NCI-H128 (cell line): ENCODE data around the gene RBM19.

ENCODE experiments used
- DNase-seq: peaks from one replicate; lab custom pipeline; 2025; ENCODE audit not compliant: unreplicated experiment; lab: John Stamatoyannopoulos, UW

The RBM19 gene

GRCh38 chr12:113888435-113888834 is 77.7 kb downstream of the RBM19 start:
- no peak for DNase-seq

DNA sequence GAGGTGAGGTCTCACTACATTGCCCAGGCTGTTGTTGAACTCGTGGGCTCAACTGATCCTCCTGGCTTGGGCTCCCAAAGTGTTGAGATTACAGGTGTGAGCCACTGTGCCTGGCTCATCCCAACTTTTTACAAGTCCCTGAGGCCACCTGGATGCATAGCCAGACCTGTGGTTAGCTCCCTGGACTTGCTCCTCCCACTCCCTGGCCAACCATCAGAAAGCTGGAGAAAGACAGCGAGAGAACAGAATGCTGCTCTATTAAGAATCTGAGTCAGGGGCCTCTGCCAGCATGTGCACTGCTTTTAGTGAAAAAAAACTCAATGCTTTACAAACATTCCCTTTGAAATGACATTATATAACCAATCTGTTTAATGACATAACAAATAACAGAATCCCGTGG is 78.2 kb downstream of the RBM19 start:
- no peak for DNase-seq

DNA sequence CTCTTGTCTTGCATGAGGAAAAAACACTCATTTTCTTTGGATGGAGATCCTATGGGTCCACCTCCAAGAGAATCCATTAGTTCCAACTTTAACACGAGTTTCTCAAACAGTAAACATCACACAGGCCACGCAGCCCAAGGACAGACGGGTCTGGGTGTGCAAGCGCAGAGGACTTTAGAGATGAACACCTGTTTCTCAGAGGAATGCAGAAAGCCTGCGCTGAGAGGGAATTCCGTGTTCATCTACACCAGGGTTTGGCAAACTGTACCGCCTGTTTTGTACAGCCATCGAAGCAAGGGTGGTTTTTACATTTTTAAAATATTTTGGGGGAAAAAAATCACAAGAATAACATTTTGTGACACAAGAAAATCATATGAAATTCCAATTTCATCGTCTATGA is 79.4 kb downstream of the RBM19 start:
- no peak for DNase-seq

- DNase-seq = no peak
Observed at GRCh38 chr12:113884392-113884791, 81.7 kb downstream of the RBM19 start.

GRCh38 chr12:113882690-113883089 is 83.4 kb downstream of the RBM19 start:
- DNase-seq = no peak

DNA sequence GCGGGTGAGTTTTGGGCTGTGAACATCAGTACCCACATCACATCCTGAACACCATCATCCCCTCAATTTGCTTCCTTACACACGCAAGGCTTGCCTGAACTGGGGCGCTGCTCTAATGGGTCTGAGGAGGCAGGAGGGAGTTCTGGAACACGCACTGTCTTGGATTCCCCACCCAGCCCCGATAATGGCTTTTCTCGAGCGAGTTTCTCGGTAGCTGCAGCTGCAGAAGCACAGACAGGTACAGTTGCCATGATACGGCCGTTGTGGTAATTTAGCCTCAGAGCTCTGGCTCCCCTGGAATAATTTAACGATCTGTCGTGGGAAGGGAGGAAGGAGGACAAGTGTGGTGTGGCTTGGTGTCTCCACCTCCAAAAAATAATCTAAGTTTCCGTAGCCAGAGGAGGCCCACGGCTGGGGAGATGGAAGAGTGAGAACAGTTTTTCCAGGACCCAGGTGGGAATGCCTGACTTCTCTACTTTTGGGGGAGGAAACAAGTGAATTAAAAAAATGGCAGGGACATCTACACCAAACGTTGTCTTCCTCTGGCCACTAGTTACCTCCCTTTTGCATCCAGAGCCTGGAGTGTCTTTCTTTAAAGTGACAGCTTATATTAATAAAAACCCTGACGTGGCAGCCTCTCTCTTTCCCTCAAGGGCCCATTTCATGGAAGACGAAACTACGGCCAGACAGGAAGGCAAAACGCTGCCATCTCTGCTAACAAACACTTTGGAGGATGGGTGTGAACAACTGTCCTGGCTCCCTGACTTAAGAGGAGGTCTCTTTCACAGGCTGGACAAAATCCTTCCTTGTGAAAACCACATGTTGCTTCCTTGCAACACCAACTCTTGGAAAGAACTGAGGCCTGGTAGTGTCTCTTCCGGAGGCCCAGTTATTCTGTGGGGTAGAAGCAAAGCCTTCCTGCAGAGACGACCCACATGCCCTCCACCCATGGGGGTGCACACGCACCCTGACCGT is 84.8 kb downstream of the RBM19 start:
- no peak for DNase-seq

DNA sequence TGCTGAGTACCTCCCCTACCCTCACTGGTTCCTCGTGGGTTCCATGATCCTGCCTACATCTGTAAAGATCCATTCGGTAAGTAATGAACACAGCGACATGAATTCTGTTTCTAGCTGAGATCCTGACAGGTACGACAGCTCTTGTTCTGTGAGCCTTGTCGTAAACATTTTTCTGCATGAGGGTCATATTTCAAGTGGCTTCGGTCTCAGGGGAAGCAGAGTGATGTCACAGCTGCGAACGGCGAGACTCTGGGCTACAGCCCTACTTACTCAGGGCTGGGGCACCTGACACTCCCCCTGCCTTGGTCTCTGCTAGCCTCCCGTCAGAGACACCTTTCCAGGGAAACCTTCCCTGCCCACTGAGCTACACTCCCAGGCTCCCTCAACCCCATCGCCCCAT is 85.8 kb downstream of the RBM19 start:
- peak; percentile 52 for DNase-seq

DNA sequence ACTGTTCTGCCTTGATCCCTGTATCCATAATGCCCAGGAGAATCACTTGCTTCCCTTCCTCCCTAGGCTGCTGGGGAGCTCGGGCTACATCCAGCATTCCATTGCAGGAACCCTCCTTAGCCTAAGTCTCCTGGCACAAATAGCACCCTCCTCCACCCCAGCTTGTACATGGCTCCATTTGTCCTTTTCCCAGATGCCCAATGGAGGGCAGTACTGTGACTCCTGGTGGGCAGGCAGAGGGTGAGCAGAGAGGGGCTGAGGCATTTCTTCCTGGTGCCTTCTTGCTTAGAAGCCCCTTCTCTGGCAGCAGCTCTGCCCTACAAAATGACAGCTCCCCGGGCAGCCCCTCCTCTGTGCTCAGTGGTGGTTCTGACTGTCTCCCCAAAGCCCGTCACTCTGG is 86.5 kb downstream of the RBM19 start:
- no peak for DNase-seq

DNA sequence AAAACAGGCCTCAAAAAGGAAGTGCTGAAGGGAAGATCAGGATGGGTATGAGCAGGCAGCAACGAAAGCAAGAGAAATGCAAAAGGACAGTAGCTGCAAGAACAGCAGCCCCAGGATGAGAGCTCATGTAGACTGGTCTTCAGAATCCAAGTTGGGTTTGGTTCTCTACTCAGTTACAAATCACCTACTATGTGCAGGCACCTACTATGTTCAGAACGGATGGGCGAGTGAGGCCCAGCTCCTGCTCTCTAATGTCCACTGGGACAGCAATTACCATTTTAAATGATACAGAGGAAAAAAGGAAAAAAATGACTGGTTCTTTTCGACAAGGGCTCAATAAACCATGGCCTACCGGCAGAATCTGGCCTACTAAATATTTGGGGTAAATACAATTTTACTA is 88.5 kb downstream of the RBM19 start:
- DNase-seq = no peak

GRCh38 chr12:113876160-113876559 is 90.0 kb downstream of the RBM19 start:
- no peak for DNase-seq

GRCh38 chr12:113875691-113876090 is 90.4 kb downstream of the RBM19 start:
- DNase-seq = no peak

- no peak for DNase-seq
Observed at GRCh38 chr12:113874999-113875561, 91.0 kb downstream of the RBM19 start.

DNA sequence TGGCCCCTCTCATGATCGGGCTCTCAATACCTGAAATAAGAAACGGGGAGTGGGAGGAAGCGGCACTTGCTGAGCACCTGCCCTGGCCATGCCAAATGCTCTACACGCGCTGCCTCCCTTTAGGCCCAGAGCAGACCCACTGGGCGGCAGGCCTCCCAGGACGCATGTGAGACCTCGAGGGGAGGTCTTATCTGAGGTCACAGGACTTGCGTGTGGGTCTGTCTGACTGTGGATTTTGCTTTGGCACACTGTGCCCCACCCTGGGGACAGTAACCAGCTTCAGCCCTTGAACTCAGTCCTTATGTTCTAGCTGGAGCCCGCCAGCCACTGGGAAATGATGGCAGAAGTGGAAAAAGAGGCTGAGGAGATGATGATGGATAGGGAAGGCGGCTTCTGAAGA is 91.8 kb downstream of the RBM19 start:
- DNase-seq = no peak

DNA sequence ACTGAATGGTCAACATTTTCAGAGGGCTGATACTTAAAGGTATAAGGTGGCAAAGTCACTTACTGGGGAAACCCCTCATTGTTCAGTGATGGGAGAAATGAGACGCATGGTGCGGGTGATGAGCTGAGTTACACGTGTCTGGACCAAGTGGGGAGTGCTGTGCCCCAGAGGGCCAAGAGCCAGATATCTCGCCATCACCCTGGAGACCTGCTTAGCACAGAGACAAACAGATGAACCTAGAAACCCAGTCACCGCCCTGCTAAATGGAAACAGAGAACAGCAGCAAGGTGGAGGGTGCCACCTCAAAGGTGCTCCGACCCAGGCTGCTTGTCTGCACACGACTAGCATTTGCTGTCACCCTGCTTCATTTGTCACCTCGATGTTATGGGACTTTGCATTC is 92.4 kb downstream of the RBM19 start:
- no peak for DNase-seq

DNA sequence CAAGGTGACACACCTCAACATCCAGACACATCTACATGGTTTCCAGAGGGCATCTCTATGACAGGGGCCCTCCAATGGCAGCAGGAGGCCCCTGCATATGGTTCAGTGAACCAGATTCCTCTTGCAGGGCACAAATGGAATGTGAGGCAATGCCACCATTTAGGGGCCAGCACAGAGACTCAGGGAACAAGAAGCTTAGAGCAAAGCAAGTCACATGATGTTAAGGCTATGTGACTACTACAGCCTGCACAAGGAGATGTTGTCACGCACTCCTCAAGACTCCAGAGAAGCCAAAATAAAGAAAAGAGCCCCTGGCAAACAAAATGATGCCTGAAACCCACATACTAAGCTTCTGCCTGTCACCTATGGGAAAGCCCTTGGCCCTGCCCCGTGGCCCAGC is 95.2 kb downstream of the RBM19 start:
- DNase-seq = no peak

GRCh38 chr12:113870035-113870434 is 96.1 kb downstream of the RBM19 start:
- no peak for DNase-seq

GRCh38 chr12:113868365-113868764 is 97.8 kb downstream of the RBM19 start:
- DNase-seq = no peak

DNA sequence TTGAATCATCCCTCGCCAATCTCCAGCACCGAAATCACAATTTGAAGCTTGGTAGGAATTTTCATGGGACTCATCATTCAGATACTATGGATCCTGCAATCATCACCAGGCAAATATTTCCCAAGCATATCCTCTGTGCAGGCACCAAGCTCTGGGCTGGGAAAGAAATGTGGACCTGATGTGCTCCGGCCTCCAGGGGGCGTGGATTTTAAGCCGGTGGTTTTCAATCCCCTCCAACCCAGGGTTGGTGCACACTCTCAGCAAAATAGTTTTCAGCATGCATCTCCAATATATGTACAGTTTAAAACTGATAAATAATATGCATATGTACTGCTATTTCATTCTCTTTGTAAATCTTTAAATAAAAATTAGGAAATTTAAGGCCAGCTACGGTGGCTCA is 98.9 kb downstream of the RBM19 start:
- no peak for DNase-seq

- no peak for DNase-seq
Observed at GRCh38 chr12:113866496-113866895, 99.6 kb downstream of the RBM19 start.

- no peak for DNase-seq
Observed at GRCh38 chr12:113863455-113863845, 102.7 kb downstream of the RBM19 start.

GRCh38 chr12:113862590-113863454 is 103.3 kb downstream of the RBM19 start:
- DNase-seq = no peak
